Osteocyte (in vitro differentiated cells): ENCODE measurements around the gene COA4. TPM values are rescaled to one million over a fixed set of nuclear protein-coding genes. Genes with fewer than 3 reads are reported as not detected.

Experiments
- DNase-seq: peaks from one replicate; pipeline ENCODE4 v3.0.0; 2021; ENCODE audit warnings: mixed read lengths; ENCODE audit not compliant: unreplicated experiment; ENCODE audit errors: extremely low spot score
- H3K27ac Mint-ChIP-seq: one replicate; pipeline ENCODE4 v1.8.0; 2021; ENCODE audit warnings: mild to moderate bottlenecking, mixed read lengths; ENCODE audit not compliant: unreplicated experiment
- H3K27me3 Mint-ChIP-seq: one replicate; pipeline ENCODE4 v1.8.0; 2021; ENCODE audit warnings: mixed read lengths; ENCODE audit not compliant: unreplicated experiment
- H3K36me3 Mint-ChIP-seq: one replicate; pipeline ENCODE4 v1.8.0; 2021; ENCODE audit warnings: mixed read lengths; ENCODE audit not compliant: unreplicated experiment
- H3K4me1 Mint-ChIP-seq: one replicate; pipeline ENCODE4 v1.8.0; 2021; ENCODE audit warnings: mixed read lengths; ENCODE audit not compliant: unreplicated experiment
- H3K4me3 Mint-ChIP-seq: one replicate; pipeline ENCODE4 v1.8.0; 2021; ENCODE audit warnings: mild to moderate bottlenecking, moderate library complexity, mixed read lengths; ENCODE audit not compliant: unreplicated experiment
- H3K9me3 Mint-ChIP-seq: one replicate; pipeline ENCODE4 v1.8.0; 2021; ENCODE audit warnings: mixed read lengths; ENCODE audit not compliant: unreplicated experiment
- total RNA-seq: library from RNA; stranded (reverse); gene quantifications from 2 replicates; pipeline ENCODE4 v1.2.1, GENCODE V29; 2021
- TF ChIP-seq, protein P1 (sequence below): fragments of 200-600 bp; sonication (generic); IDR thresholded peaks from 2 replicates; pipeline ENCODE4 v1.5.0; 2021; ENCODE audit warnings: antibody characterized with exemption, mild to moderate bottlenecking, moderate library complexity

The COA4 gene
- total RNA-seq, 1 donor from 2014 or later = 55.8 TPM

DNA sequence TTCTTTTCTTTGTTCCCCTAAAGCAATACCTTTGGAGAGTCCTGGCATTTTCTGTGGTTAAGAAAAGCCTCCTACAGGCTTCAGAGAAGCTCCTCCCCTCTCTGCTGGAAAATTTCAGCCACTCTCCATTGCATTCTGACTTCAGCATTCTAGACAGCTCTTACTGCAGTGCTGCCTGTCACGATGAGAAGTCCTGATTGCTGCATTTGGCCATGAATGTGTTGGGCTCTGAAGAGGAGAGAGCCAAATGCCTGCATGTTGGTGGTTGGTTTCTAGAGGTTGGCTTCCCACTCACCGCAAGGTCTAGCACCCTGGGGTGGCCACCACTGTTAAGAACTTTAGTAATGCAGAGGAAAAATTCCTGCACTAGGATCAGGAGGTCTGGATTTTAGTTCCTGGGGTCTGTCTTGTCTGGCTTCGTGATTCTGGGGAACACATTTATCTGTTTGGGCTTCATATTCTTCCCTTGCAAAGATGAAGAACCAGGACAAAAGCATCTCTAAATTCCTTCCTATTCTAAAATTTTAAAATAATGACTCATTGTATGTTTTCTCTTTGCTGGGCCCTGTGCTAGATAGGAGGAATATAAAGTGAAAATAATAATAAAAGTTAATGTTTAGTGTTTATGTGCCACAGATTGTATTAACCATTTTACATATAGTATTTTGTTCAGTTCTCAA lies 38.1 kb downstream of the COA4 start:
- H3K36me3 Mint-ChIP-seq = peaks cover 11% of the 10 kb centered on the region
- H3K27me3 Mint-ChIP-seq = no peaks in the 10 kb centered on the region
- H3K4me1 Mint-ChIP-seq = peaks cover 13% of the 10 kb centered on the region
- DNase-seq = no peak
- H3K27ac Mint-ChIP-seq = peak overlapping the region; percentile 50
- no peak overlapping the region for H3K4me3 Mint-ChIP-seq
- TF ChIP-seq, protein P1, sequence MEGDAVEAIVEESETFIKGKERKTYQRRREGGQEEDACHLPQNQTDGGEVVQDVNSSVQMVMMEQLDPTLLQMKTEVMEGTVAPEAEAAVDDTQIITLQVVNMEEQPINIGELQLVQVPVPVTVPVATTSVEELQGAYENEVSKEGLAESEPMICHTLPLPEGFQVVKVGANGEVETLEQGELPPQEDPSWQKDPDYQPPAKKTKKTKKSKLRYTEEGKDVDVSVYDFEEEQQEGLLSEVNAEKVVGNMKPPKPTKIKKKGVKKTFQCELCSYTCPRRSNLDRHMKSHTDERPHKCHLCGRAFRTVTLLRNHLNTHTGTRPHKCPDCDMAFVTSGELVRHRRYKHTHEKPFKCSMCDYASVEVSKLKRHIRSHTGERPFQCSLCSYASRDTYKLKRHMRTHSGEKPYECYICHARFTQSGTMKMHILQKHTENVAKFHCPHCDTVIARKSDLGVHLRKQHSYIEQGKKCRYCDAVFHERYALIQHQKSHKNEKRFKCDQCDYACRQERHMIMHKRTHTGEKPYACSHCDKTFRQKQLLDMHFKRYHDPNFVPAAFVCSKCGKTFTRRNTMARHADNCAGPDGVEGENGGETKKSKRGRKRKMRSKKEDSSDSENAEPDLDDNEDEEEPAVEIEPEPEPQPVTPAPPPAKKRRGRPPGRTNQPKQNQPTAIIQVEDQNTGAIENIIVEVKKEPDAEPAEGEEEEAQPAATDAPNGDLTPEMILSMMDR = no peak
- H3K9me3 Mint-ChIP-seq = no peaks in the 10 kb centered on the region

DNA sequence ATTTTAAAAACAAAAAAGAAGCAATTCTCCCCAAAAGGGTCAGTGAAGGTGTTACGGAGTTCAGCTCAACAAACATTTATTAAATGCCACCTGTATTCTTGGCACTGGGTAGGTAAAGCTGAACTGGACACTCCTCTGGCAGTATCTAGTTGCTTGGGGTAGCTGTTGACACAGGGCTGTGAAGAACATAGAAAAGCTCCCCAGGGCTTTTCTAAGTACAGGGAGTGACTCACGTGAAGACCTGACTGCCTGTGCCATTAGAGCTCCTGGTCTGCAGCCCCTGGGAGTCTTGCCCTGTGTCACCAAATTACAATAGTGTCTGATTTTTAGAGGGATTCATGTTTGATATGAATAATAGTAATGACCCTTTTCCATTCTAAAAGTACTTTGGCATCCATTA lies 43.6 kb downstream of the COA4 start:
- DNase-seq = no peak
- TF ChIP-seq, protein P1 = no peak
- Mint-ChIP-seq H3K4me3 (no peak overlapping the region), H3K27me3 (no peaks in the 10 kb centered on the region), H3K4me1 (peaks cover under 1% of the 10 kb centered on the region), H3K36me3 (peaks cover 11% of the 10 kb centered on the region), H3K9me3 (no peaks in the 10 kb centered on the region), H3K27ac (no peak overlapping the region)

DNA sequence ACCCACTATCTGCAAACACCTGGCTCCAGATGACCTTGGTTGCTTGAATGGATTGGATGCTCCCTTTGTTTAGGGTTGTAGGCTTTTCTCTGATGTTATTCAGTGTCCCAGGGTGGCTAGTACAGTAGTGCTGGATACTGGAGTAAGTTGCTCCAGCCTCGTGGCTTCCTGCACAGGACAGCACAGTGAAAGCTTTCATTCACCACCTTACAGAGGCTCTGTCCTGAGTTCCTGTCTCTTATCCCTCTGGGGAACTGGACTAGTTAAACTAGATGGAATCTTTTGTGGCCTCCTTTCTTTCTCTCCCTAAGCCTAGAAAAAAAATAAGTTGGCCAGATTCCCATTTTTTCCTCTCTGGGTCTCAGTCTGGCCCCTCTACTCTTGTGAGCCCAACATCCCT lies 46.4 kb downstream of the COA4 start:
- Mint-ChIP-seq H3K27me3 (no peaks in the 10 kb centered on the region), H3K4me1 (no peaks in the 10 kb centered on the region), H3K4me3 (no peak overlapping the region), H3K36me3 (peaks cover 20% of the 10 kb centered on the region), H3K27ac (no peak overlapping the region), H3K9me3 (no peaks in the 10 kb centered on the region)
- DNase-seq = no peak
- TF ChIP-seq, protein P1 = no peak

Other genes with a start within 250 kb of the COA4 start
- gene PLEKHB1, start 230.3 kb downstream of the COA4 start, total RNA-seq = 0.78 TPM in 1 of 2 replicates, not detected in the other
- gene RAB6A, start 115.8 kb downstream of the COA4 start, total RNA-seq = 145 and 156 TPM in 2 replicates
- gene MRPL48, start 89.0 kb downstream of the COA4 start, total RNA-seq = 26.4 and 26.5 TPM in 2 replicates
- gene PAAF1, start 153 bp upstream of the COA4 start, total RNA-seq = 16.0 and 17.3 TPM in 2 replicates
- gene DNAJB13, start 74.2 kb upstream of the COA4 start, total RNA-seq = not detected in 2 replicates
- 26.4 and 31.8 TPM in 2 replicates for gene UCP2, start 106.0 kb upstream of the COA4 start, total RNA-seq
- 1.0 and 1.8 TPM in 2 replicates for gene UCP3, start 132.2 kb upstream of the COA4 start, total RNA-seq